Right atrium auricular region (tissue), 2 donors: ENCODE measurements around the gene RNF217. TPM values are rescaled to one million over a fixed set of nuclear protein-coding genes. Genes with fewer than 3 reads are reported as not detected.
A peak's percentile ranks its signal among the peaks of the same experiment; 100 is the strongest.

Source experiments
- DNase-seq: peaks from one replicate; pipeline ENCODE4 v3.0.0-alpha.2; 2019; ENCODE audit warnings: low spot score
- H3K27ac ChIP-seq, 2 donors: fragments of 200-600 bp; sonication (generic); 1 replicate in 1 of 2; 2 replicates in 1 of 2; pipeline ENCODE4 v1.5.1; 2016 to 2019
- H3K27me3 ChIP-seq, 2 donors: fragments of 200-600 bp; sonication (generic); one replicate each; pipeline versions ENCODE4 v1.5.1 to v1.6.0; 2017 to 2019
- H3K36me3 ChIP-seq: fragments of 200-600 bp; sonication (generic); one replicate; pipeline ENCODE4 v1.5.1; 2016
- H3K4me1 ChIP-seq, 2 donors: fragments of 200-600 bp; sonication (generic); one replicate each; pipeline versions ENCODE4 v1.5.1 to v1.6.0; 2017 to 2019
- H3K4me3 ChIP-seq, 2 donors: fragments of 200-600 bp; sonication (generic); 1 replicate in 1 of 2; 2 replicates in 1 of 2; pipeline ENCODE4 v1.5.1; 2017 to 2019; ENCODE audit warnings: mild to moderate bottlenecking in 1 of 2, moderate library complexity in 1 of 2
- H3K9me3 ChIP-seq, 2 donors: fragments of 200-600 bp; sonication (generic); one replicate each; pipeline ENCODE4 v1.5.1; 2019
- total RNA-seq, 2 donors: library from RNA; depleted of rRNA; stranded (reverse); fragments of >200 nt; gene quantifications; one replicate each; pipeline ENCODE4 v1.1.0, GENCODE V29; 2016
- TF ChIP-seq, protein P1 (sequence below), 2 donors: fragments of 200-600 bp; sonication (generic); IDR thresholded peaks; one replicate each; pipeline ENCODE4 v1.5.1; 2019; ENCODE audit warnings: antibody characterized with exemption in 2 of 2

RNF217 gene
- total RNA-seq, 2 donors from 2014 or later = 12.7 to 14.1 TPM

DNA sequence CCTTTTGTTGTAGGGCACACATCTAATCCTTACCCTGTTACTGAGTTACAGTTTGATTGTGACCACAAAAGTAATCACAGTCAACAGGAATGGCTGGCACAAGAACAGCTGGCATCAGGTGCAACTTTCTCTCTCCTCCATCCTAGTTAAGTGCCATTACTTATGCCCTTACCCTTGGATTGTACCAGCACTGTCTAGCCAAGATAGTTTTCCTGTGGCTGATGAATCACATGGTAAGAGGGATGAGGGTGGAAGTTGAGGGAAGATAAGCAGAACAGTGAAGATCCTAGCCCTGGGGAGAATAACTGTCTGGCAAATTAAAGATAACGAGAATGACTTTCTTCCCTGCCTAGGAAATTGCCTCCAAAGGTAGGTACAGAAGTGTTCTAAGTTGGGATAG lies 42.0 kb downstream of the RNF217 start:
- H3K36me3 ChIP-seq = no peaks in the 10 kb centered on the region
- no peaks in the 10 kb centered on the region for H3K27me3 ChIP-seq
- H3K4me3 ChIP-seq = no peak overlapping the region
- peaks cover 0 to 34% of the 10 kb centered on the region in 2 donors for H3K4me1 ChIP-seq
- peak overlapping the region in 1 of 2 donors; percentile 59 for H3K27ac ChIP-seq
- DNase-seq = no peak
- TF ChIP-seq, protein P1, sequence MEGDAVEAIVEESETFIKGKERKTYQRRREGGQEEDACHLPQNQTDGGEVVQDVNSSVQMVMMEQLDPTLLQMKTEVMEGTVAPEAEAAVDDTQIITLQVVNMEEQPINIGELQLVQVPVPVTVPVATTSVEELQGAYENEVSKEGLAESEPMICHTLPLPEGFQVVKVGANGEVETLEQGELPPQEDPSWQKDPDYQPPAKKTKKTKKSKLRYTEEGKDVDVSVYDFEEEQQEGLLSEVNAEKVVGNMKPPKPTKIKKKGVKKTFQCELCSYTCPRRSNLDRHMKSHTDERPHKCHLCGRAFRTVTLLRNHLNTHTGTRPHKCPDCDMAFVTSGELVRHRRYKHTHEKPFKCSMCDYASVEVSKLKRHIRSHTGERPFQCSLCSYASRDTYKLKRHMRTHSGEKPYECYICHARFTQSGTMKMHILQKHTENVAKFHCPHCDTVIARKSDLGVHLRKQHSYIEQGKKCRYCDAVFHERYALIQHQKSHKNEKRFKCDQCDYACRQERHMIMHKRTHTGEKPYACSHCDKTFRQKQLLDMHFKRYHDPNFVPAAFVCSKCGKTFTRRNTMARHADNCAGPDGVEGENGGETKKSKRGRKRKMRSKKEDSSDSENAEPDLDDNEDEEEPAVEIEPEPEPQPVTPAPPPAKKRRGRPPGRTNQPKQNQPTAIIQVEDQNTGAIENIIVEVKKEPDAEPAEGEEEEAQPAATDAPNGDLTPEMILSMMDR (IDR thresholded peaks at IDR 0.05) = no peak
- no peaks in the 10 kb centered on the region for H3K9me3 ChIP-seq

DNA sequence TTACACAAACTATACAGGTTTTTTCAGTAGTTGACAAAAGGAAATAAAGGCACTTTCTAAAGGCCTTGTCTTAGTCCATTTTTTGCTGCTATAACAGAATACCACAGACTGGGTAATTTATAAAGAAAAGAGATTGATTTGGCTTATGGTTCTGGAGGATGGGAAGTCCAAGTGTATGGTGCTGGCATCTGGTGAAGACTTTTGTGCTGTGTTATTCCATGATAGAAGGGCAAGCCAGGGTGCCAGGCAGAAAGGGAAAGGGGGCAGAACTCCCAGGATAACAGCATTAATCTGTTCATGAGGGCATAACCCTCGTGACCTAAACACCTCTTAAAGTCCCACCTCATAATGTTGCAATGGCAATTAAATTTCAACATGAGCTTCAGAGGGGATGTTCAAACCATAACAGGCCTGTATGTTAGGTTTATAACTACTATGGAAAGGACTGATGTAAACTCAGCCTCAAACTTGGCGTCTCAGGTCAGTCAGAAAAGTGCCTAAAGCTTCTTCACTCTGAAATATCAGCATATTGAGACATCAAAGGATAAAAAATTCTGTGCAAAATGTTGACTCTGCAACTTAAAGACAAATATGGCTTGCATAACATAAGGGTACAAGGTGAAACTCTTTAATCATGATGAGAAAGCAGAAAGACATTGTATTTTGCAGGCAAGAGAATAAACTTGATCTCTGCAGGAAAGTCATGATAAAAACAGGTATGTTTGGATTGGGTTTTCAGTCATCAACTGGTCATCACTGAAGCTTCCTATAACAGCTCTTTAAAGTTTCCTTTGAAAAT lies 42.8 kb downstream of the RNF217 start:
- H3K27me3 ChIP-seq = no peaks in the 10 kb centered on the region
- no peak overlapping the region for H3K4me3 ChIP-seq
- peaks cover 0 to 39% of the 10 kb centered on the region in 2 donors for H3K4me1 ChIP-seq
- DNase-seq = no peak
- no peaks in the 10 kb centered on the region for H3K36me3 ChIP-seq
- no peaks in the 10 kb centered on the region for H3K9me3 ChIP-seq
- TF ChIP-seq, protein P1 (IDR thresholded peaks at IDR 0.05) = no peak
- H3K27ac ChIP-seq = peak overlapping the region in 1 of 2 donors; percentile 59

DNA sequence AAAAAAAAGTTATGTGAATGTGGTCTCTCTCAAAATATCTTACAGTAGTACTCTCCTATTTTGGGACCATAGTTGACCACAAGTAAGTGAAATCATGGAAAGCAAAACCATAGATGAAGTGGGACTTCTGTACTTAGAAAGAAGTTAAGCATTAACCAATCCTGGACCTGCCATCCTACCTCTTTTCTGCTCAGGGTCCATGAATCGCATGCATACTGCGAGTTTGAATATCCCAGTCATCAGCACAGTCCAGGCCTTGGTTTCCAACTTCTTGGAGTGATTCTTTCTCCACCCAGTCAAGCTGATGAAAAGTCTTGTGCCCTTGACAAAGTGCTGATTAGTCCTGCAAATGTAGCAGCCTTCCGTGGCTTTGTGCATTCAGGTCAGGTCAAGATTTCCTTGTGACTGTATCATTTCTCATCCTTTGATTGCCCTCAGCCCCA lies 46.0 kb downstream of the RNF217 start:
- Histone ChIP-seq H3K27ac (no peak overlapping the region), H3K27me3 (no peaks in the 10 kb centered on the region), H3K4me3 (no peak overlapping the region), H3K4me1 (peaks cover 0 to 23% of the 10 kb centered on the region in 2 donors), H3K36me3 (no peaks in the 10 kb centered on the region), H3K9me3 (no peaks in the 10 kb centered on the region)
- DNase-seq = no peak
- TF ChIP-seq, protein P1 (IDR thresholded peaks at IDR 0.05) = no peak

DNA sequence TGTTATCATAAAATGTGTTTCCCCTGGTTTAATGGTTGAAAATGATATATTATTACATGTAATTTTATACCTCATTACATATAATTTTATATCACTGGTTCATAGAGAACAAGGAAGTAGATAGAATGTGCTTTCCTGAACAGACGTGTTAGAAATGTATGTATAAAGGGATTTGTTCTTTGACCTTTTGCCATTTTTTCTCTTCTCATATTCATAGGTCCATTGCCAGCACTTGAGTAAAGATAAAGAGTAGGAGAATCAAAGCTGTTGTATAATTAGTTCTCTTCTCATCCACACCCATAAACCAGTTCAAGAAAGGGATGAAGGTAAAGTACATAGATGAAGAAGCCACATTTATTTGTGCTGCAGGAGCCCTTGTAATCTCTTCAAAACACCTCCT lies 46.7 kb downstream of the RNF217 start:
- Histone ChIP-seq H3K4me3 (no peak overlapping the region), H3K27ac (no peak overlapping the region), H3K9me3 (no peaks in the 10 kb centered on the region), H3K27me3 (no peaks in the 10 kb centered on the region), H3K4me1 (peaks cover 0 to 19% of the 10 kb centered on the region in 2 donors), H3K36me3 (no peaks in the 10 kb centered on the region)
- TF ChIP-seq, protein P1 (IDR thresholded peaks at IDR 0.05) = no peak
- DNase-seq = no peak

DNA sequence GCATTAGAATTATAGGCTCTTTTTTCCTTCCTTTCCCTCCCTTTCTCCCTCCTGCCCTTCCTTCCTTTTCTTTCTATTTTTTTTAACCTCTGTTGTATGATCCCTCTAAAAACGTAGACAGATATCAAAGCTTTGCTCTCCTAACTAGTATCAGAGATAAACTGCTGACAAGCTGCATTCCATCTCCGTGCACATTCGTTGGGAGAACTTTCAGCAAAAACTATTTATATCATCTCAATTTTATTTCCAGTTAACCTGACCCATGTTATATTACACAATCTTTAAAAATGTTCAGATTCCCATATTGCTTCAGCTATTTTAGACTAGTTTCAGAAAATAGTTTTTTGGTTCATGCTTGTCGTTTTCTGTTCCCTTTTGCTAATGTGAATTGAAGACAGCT lies 47.3 kb downstream of the RNF217 start:
- Histone ChIP-seq H3K36me3 (no peaks in the 10 kb centered on the region), H3K27me3 (no peaks in the 10 kb centered on the region), H3K27ac (no peak overlapping the region), H3K9me3 (no peaks in the 10 kb centered on the region), H3K4me3 (no peak overlapping the region), H3K4me1 (peaks cover 0 to 21% of the 10 kb centered on the region in 2 donors)
- TF ChIP-seq, protein P1 (IDR thresholded peaks at IDR 0.05) = no peak
- no peak for DNase-seq
